DMS79 (cell line): ENCODE measurements around the gene TBX4.

ENCODE experiments used
- DNase-seq: peaks from one replicate; lab custom pipeline; 2025; lab: John Stamatoyannopoulos, UW

Gene TBX4

GRCh38 chr17:61454381-61455323 lies 2.4 kb downstream of the TBX4 start:
- no peak for DNase-seq

DNA sequence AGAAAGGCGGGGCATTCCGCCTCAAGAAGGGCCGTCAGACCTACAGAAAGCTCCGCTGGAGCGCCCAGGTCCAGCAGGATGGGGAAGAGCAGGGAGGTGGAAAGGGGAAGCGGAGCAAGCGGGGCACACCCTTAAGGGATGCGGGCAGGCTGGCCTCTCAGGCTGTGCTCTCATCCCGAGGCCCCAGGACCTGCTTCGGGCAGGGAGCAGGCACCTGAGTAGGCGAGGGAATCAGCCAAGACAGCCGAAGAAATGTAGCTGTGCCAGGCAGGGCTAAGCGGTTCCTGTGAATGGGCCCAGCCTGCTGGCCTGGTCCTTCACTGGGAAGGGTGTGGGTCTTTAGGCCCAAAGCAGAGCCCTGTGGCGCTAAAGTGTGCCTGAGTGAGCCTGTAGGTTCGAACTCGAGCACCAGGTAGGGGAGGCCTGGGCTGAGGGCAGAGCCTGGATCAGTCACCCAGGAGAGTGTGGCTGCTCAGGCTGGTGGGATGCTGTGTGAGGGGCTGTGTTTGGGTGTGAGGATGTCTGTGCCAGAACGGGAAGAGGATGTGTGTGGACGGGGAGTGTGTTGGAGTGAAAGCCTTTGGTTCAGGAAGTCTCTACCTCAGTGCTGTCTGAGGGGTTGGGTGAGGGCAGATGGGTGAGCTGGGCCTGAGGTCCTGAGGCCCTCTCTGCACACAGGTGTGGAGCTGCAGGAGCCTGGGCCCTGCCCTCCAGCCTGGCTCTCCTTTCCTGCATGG lies 3.3 kb downstream of the TBX4 start:
- no peak for DNase-seq

GRCh38 chr17:61456061-61456681 lies 3.9 kb downstream of the TBX4 start:
- DNase-seq = no peak

DNA sequence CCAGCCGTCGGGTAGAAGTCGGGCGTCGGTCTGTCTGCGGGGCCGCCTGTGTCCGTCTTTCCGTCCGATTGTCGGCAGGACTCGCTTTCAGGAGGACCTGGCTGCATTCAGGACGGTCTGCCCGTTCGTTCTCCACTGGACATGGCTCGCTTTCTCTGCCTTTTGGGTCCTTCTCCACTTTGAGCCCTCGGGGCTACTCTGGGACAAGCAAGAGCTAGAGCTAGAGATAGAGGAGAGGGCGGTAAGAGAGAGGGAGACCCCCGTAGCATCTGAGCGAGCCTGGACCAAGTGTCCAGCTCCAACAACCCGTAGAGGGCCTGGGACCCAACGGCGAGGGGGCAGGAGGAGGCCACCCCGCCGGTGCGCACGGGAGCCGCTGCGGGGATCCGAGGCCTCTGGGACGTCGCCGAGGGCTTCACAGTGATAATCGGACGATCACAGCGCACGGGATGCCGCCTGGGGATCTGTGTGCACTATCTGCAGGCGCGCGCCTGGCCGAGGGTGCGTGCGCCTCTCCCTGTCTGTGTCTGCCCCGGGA lies 4.5 kb downstream of the TBX4 start:
- DNase-seq = no peak

DNA sequence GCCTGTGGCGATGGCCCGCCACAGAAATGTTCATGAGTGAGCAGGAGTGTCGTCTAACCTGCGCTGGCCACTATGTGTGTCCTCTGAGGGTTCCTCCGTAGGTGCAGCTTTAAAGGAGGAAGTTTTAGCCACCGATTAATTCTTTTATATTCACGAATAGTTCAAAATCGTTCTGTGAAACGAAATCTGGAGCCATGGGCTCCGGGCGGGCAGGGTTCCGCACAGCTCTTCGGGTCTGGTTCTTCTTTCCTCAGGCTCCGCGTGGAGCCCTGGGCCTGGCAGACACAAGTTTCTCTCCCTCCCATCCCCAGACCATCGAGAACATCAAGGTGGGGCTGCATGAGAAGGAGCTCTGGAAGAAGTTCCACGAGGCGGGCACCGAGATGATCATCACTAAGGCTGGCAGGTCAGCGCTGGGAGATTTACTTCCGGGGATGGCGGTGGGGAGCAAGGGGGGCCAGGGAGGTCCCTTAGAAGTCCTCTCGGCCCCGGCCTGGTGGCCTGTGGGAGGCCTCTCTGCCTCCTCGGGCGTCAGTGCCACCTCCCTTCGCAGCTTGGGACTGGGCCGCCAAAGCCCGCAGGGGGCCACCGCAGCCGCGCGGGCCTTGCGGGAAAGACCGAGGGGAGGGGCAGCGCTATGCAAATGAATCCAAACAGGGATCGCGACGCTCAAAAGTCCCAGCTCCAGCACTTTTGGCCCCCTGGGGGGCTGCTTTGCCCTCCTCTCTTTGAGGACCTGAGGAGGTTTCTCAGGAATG lies 5.2 kb downstream of the TBX4 start:
- no peak for DNase-seq

GRCh38 chr17:61458000-61458399 lies 5.8 kb downstream of the TBX4 start:
- DNase-seq = no peak

DNA sequence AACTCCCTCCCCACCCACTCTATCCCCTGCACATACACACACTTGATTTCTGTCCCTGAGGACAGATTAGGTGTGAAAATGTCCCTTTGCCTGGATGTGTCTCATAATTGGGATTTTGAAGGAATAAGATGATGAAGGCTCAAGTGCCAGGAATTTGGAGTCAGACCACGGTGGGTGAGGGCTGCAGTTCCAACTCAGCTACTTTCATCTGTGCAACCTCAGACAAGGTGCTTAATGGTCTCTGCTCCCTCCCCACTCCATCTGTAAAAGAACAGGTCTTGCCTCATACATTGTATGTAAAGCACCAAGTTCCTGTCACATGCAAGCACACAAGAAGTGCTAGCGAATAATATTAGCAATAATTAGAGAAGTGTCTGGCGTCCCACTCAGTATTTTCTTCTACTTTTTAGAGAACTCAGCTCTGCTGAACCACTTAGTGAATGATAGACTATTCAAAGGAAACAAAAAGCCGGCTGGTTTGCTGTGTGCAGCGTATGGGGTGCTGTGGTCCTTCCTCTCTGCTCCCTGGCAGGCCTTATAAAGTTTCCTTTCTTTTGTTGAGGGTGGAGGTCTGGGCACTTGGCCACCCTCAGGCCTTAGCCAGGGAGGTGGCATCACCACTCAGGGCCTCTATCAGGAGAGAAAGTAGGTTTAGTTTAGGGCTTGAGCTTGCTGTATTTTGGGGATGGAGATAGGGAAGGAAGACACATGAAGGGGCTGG lies 6.4 kb downstream of the TBX4 start:
- no peak for DNase-seq

DNA sequence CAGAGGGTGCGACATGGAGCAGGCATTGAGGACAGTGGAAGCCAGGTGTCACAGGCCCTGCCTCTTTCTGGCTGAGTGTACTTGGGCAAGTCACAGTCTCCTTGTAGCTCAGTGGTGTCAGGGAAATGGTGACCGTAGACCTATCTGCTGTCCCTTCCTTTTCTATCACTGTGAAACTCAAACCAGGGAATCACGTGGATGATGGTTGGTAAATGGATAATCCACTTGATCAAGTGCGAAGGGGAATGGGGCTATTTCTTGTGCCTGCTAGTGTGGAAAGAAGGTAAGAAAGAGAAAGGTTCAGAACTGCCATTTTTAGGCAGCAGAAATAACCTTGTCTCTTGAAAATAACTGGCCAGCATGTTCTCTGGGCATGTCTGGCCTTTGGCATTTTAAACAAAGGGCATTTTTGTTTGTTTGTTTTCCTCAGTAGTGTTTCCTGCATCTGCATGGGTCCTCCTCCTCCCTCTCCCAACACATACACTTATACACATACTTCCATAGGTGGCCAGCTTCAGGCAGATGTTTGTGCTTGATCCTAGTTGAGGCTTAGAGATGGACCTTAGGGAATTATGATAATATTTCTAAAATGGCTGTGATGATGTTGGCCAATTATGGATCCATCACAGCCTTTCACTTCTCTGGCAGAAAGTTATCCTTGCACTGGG lies 7.1 kb downstream of the TBX4 start:
- DNase-seq = no peak

- DNase-seq = no peak
These were observed 7.9 kb downstream of the TBX4 start for GRCh38 chr17:61459939-61460718.

- DNase-seq = no peak
These were observed 8.8 kb downstream of the TBX4 start for GRCh38 chr17:61460796-61461585.

DNA sequence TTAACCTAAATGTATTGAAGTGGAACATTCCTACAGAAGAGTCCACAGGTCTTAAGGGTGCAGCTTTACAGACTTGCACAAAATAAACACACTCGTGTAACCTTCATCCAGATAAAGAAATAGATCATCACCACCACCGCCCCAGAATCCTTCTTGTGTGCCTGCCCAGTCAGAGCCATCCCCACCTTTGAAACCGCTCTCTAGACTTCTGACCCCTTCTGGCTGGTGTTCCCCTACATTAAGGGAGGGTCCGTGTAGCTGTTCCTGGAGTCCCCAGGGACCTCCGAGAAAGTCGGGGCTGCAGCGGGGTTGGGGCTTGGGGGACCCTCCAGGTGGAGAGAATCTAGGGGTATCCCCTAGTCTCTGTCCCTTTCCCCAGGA lies 9.4 kb downstream of the TBX4 start:
- no peak for DNase-seq

DNA sequence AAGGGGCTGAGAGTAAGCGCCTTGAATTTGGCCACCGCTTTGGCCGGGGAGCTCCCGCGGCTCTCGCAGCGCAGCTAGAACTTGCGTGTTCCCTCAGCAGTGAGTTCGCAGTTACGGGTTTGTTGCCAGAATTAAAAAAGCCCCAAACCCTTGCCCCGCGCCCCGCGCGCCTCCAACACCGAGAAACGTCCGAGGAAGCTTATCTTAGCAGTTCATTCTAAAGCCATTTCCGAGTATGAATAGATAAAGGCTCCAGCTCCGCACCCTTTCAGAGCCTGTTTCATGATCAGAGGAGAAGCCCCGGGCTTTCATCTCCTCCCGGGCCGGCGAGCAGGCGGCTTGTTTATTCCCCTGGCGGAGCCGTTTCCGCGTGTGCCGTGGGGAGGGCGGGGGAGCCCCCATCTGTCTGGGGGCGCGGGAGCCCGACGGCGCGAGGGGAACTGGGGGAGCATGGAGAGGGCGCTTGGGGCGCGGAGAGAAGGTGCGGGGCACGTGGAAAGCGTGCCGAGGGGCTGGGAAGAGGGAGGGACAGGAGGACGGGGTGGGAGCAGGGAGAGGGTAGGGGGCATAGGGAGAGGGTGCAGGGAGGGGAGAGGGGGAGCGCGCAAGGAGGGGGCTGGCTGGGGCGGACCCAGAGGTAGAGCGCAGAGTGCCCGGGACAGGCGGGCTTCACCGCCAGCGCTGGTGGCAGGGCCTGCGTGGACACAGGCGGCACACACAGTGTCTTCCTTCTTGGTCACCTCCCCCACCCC lies 9.9 kb downstream of the TBX4 start:
- no peak for DNase-seq

DNA sequence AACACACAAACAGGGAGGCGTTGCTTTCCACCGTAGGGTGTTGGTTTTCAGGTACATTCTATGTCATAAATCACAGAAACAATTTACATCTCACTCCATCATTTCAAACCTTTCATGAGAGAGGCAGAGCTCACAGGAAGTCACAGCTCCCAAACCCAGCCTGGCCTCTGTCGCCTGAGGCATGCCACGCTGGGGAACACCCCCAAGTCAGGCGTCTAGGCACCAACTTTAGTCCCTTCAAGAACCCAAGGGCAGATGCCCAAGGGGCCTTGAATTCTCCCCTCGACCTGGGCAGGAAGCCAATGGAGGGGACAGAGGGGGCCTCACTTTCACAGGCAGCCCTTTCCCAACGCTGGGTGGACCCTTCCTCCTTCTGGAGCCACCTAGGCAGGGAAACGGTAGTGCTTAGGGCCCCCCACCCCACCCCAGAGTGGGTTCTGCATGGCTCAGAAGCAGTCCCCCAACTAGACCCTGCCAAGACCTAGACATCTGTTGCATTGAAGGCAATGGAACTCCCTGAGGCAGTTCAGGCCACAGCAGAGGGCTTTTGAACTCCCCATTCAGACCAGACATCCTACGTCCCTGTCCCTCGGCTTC lies 10.6 kb downstream of the TBX4 start:
- DNase-seq = no peak

DNA sequence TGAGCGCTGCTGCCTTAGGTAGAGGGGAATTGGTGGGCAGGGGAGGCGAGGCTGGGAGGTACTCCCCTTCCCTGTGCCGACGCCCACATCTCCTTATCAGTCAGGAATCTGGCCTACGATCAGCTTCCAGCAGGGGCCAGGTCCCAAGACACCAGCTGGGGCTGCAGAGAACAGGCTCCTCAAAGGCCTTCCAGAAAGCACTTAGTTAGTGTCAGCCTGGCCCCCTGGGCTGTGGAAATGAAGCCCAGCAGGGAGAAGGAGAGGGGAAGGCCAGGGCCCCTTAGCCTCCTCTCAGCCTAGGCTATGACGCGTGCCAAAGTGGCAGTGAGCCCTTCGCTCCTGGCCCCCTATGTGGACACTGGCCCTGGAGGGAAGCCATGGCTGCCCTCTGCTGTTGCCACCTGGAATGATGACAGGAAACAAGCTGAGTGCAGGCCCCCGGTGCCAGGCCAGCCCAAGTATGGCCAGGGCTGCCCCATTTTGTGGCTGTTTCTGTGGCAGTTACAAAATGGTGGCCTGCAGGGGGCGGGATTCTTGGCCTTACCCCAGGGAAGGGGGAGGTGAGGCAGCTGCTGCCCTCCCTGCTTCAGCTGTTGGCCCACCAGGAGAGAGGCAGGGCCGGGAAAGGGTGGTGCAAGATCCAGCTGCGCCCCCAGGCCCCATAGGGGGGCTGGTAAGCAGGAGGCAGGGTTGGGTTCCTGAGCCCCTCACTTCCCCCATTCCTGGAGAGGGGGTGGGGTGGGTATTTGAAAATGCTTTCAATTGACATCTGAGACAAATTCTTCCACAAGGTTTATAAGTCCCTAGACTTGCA lies 11.3 kb downstream of the TBX4 start:
- no peak for DNase-seq

- DNase-seq = no peak
These were observed 12.1 kb downstream of the TBX4 start for GRCh38 chr17:61464130-61464842.

GRCh38 chr17:61464843-61465180 lies 12.6 kb downstream of the TBX4 start:
- no peak for DNase-seq
